Left forelimb (tissue), 1 donor: ENCODE results near the gene ASPDH.

Source experiments
- DNase-seq: peaks from one replicate; pipeline ENCODE4 v3.0.0-alpha.2; 2018; ENCODE audit warnings: low spot score

Gene ASPDH

DNA sequence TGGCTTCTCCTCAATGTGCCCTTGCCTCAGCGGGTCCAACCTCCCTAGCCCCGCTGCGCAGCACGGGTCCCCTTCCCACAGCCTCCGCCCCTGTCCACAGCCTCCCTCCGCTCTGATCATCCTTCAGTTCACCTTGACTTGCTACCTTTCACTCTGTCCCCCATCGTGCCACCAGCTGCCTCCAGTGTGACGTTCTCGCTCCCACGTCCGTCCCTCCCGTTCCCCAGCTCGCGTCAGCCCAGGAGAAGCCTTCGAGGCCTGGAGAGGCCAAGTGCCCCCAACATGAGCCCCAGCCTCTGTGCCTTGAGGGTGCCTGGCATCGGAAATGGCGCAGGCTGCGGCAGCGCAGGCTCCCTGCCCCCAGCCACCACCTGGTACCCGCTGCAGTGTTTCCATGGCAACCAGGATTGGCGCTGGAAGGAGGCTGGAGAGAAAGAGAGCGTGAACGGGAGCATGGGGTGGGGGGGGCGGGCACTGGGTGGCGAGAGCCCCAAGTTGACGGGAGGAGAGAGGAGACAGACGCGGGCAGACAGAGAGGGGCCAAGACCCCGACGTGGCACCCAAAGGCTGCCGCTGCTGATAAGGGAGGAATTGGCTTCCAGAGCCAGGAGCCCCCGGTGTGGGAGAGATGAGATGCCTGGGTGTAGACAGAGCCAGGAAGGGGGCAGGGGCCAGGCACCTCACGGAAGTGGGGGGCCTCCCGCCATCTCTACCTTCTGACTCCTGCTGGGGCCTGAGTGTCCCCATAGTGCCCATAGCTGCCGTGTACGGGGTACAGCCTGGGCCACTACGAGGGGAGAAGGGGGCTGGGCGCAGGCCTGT is 844 bp upstream of the ASPDH start:
- DNase-seq = no peak

- DNase-seq = no peak
Observed at GRCh38 chr19:50512999-50513745, 541 bp downstream of the ASPDH start.

GRCh38 chr19:50512112-50512998 is 1.4 kb downstream of the ASPDH start:
- no peak for DNase-seq

GRCh38 chr19:50511069-50511822 is 2.5 kb downstream of the ASPDH start, which contains the start of gene JOSD2:
Gene JOSD2 (minus strand): TSS chr19:50511191. CDS start chr19:50510431, 760 bp downstream.
- DNase-seq = peak; percentile 98

DNA sequence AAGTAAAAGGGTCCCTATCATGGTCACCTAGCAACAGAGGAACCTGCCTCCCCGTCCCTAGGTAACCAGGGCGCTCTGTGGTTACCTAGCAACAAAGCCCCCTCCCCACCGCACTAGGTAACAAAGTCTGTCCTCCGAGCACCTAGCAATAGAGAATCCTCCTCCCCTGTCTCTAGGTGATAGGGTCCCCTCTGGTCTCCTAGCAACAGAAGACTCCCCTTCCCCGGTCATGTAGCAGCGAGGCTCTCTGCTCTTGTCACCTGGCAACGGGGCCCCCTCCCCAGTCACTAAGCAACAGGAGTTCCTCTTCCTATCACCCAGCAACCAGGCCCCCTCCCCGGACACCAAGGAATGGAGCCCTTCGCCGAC is 3.0 kb downstream of the ASPDH start:
- no peak for DNase-seq

GRCh38 chr19:50510121-50510670 is 3.5 kb downstream of the ASPDH start:
- DNase-seq = no peak

GRCh38 chr19:50509366-50509765 is 4.3 kb downstream of the ASPDH start:
- DNase-seq = no peak

GRCh38 chr19:50508843-50509190 is 4.9 kb downstream of the ASPDH start:
- DNase-seq = no peak

- DNase-seq = no peak
Observed at GRCh38 chr19:50507376-50507775, 6.3 kb downstream of the ASPDH start.

DNA sequence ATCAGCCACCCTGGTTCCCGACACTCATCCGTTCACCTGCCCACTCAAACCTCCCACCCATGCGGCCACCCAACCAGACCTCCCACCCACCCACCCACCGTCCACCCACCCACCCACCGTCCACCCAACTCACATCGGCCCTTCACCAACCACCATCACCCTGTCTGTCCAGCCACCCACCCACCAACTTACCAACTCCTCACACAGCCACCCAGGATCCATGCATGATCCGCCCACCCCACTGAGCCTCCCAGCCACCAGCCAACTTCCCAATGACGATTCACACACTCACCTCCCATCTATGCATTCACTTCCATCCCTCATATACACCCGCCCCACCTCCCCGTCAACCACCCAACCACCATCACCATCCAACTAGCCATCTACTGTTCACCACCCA is 7.0 kb downstream of the ASPDH start:
- DNase-seq = no peak

DNA sequence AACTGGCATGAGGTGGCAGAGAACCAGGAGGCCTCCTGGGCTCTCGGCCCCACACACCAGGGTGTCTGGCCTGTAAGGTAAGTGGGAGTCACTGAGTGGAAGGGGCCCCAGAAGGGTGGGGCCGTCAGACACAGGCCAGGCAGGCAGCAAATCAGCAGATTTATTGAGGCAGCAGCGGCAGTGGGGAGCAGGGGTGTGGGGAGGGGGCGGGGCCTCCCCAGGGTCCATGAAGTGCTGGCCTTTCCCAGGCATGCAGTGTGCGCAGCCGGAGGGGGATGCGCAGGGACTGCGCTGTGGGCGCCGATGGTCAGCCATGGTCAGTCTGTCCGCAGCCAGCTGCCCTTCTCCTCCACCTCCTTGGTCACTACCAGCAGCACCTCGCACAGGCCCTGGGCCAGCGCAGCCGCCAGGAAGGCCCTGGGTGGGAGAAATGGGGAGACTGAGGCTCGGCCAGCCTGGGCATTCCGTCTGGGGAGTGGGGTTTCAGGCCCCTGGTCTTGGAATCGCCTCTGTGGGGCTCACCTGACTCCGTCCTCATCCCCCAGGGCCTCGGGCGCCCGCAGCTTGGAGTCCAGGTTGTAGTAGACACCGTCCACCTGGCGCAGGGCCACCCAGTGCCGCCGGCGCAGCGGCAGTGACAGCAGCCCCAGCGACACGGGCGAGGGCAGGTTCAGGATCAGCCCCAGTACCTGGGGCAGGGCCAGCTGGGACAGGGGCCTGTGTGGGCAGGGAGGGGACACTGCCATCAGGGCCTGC is 7.7 kb downstream of the ASPDH start:
- DNase-seq = no peak

DNA sequence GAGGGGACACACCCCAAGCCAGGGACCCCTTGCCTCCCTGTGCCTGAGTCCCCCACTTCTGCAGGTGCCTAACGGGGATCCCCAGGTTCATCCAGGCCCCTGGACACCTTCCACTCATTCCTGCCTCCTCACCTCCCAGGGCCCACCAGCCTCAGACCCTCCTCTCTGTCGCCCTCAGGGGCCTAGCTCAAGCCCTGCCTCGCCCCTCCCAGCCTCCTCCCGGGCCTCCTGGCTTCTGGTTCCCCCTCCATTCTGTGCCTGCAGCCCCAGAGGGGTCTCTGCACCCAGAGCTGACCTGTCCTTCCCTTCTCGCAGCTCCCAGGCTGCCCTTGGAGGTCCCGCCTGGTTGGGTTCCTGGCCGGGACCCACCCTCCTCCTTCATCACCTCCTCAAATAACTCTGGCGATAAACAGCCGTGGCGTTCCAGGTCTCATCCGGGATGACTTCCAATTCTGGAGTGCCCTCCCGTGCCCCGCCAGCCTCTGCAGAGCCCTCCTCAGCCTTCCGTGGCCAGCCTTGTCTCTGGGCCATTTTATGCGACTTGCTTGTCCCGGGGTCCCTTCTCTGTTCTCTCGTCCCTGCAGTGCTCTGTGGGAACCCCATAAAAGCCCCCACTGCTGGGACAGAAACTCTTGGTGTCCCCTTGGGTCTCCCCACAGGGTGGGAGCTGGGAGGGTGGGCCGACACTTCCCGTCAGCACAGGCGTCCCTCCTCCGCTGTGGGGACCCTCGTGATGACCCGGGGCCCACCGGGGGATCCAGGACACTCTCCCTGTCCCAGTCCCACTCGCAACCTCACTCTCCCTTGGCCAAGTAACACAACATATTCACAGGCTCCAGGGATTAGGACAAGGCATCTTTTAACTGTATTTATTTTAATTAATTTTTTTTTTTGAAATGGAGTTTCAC is 11.9 kb downstream of the ASPDH start:
- DNase-seq = no peak

DNA sequence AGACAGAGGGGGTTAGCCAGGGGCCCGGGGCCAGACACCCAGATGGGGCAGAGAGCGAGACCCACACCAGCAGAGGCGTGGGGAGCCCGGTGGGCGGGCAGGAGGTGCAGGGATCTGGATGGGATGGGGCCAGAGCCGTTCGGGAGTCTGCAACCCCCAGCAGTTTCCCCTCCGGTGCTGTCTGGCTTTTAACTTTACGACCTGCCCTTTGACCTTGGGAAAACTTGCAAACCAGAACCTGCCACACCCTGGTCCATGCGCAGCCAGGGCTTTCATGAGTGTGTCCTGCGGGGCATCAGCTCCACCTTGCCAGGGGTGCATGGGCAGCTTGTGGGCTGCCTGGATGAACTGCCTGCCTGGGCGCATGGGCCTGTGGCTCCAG is 12.5 kb downstream of the ASPDH start:
- no peak for DNase-seq

DNA sequence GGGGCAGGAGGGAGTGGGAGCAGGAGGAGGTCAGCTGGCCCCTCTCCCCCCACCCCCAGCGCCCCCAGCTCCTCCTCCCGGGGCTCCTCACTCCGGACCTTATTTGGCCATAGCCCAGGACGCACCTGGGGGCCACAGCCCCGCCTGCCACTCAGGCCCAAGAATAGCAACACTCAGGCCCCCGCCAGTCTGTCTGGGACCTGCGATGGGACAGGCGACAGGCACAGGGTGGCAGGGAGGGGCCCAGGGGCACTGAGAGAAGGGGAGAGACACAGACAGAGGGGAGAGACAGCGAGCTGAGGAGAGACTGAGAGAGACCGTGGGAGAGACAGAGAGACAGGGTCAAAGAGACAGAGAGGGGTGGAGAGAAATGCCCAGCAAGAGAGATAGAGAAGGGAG is 13.0 kb downstream of the ASPDH start:
- no peak for DNase-seq

GRCh38 chr19:50500060-50500752 is 13.5 kb downstream of the ASPDH start:
- no peak for DNase-seq

- no peak for DNase-seq
Observed at GRCh38 chr19:50498219-50499056, 15.3 kb downstream of the ASPDH start.

GRCh38 chr19:50497022-50497405 is 16.7 kb downstream of the ASPDH start:
- DNase-seq = no peak
